Measurements from ENCODE around the gene MRPS18C.
"Not testable (repeated sequence)": the region's sequence is repeated elsewhere in the genome, so short reads cannot be mapped to it uniquely, and the experiment has no call there.

The MRPS18C gene

GRCh38 chr4:83498187-83498586 is 42.3 kb downstream of the MRPS18C start:
- TF ChIP-seq, protein P1, sequence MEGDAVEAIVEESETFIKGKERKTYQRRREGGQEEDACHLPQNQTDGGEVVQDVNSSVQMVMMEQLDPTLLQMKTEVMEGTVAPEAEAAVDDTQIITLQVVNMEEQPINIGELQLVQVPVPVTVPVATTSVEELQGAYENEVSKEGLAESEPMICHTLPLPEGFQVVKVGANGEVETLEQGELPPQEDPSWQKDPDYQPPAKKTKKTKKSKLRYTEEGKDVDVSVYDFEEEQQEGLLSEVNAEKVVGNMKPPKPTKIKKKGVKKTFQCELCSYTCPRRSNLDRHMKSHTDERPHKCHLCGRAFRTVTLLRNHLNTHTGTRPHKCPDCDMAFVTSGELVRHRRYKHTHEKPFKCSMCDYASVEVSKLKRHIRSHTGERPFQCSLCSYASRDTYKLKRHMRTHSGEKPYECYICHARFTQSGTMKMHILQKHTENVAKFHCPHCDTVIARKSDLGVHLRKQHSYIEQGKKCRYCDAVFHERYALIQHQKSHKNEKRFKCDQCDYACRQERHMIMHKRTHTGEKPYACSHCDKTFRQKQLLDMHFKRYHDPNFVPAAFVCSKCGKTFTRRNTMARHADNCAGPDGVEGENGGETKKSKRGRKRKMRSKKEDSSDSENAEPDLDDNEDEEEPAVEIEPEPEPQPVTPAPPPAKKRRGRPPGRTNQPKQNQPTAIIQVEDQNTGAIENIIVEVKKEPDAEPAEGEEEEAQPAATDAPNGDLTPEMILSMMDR (IDR thresholded peaks at IDR 0.05; ENCODE audit: control insufficient read depth, extremely low read depth, insufficient read depth), result no peak
- no peak for DNase-seq (ENCODE audit: low read depth)
- H3K4me3 ChIP-seq (ENCODE audit: low read depth, low read length), result no peak overlapping the region

- not testable (repeated sequence) for H3K4me3 ChIP-seq (ENCODE audit: low read depth, low read length); DNase-seq (ENCODE audit: low read depth)
Observed at GRCh38 chr4:83501671-83502070, 45.8 kb downstream of the MRPS18C start.

- no peak for DNase-seq (ENCODE audit: low read depth)
- no peak overlapping the region for H3K4me3 ChIP-seq (ENCODE audit: low read depth, low read length)
- TF ChIP-seq, protein P1 (IDR thresholded peaks at IDR 0.05; ENCODE audit: control insufficient read depth, extremely low read depth, insufficient read depth), result no peak
Observed at GRCh38 chr4:83503974-83504373, 48.1 kb downstream of the MRPS18C start.

- no peak for DNase-seq (ENCODE audit: low read depth)
- no peak overlapping the region for H3K4me3 ChIP-seq (ENCODE audit: low read depth, low read length)
- TF ChIP-seq, protein P1 (IDR thresholded peaks at IDR 0.05; ENCODE audit: control insufficient read depth, extremely low read depth, insufficient read depth), result no peak
Observed at GRCh38 chr4:83504503-83504902, 48.6 kb downstream of the MRPS18C start.

- DNase-seq (ENCODE audit: low read depth), result no peak
- TF ChIP-seq, protein P1 (IDR thresholded peaks at IDR 0.05; ENCODE audit: control insufficient read depth, extremely low read depth, insufficient read depth), result no peak
- H3K4me3 ChIP-seq (ENCODE audit: low read depth, low read length), result no peak overlapping the region
Observed at GRCh38 chr4:83504996-83505395, 49.1 kb downstream of the MRPS18C start.

- TF ChIP-seq, protein P1 (IDR thresholded peaks at IDR 0.05; ENCODE audit: control insufficient read depth, extremely low read depth, insufficient read depth), result peak; percentile 82
- not testable (repeated sequence) for H3K4me3 ChIP-seq (ENCODE audit: low read depth, low read length); DNase-seq (ENCODE audit: low read depth)
Observed at GRCh38 chr4:83509156-83509585, 53.3 kb downstream of the MRPS18C start.

- H3K4me3 ChIP-seq (ENCODE audit: low read depth, low read length), result no peak overlapping the region
- DNase-seq (ENCODE audit: low read depth), result no peak
- TF ChIP-seq, protein P1 (IDR thresholded peaks at IDR 0.05; ENCODE audit: control insufficient read depth, extremely low read depth, insufficient read depth), result no peak
Observed at GRCh38 chr4:83510442-83510841, 54.6 kb downstream of the MRPS18C start.
